Stimulated activated CD4-positive, alpha-beta T cell treated with anti-CD3 and anti-CD28 coated beads, Interleukin-2, amount 100 ng/mL, for 4 hours (primary cell): ENCODE measurements around the gene RILPL1.
"Not testable (repeated sequence)": the region's sequence is repeated elsewhere in the genome, so short reads cannot be mapped to it uniquely, and the experiment has no call there.

ENCODE experiments used
- DNase-seq: peaks from one replicate; pipeline ENCODE4 v3.0.0-alpha.2; 2020; ENCODE audit warnings: low read depth

RILPL1 gene, protein sequence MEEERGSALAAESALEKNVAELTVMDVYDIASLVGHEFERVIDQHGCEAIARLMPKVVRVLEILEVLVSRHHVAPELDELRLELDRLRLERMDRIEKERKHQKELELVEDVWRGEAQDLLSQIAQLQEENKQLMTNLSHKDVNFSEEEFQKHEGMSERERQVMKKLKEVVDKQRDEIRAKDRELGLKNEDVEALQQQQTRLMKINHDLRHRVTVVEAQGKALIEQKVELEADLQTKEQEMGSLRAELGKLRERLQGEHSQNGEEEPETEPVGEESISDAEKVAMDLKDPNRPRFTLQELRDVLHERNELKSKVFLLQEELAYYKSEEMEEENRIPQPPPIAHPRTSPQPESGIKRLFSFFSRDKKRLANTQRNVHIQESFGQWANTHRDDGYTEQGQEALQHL

GRCh38 chr12:123533672-123534643, at the start of gene RILPL1:
Gene RILPL1, minus strand, starts transcription at chr12:123533719. Its CDS starts 237 bp downstream, at chr12:123533482.
- DNase-seq: peak; percentile 28

DNA sequence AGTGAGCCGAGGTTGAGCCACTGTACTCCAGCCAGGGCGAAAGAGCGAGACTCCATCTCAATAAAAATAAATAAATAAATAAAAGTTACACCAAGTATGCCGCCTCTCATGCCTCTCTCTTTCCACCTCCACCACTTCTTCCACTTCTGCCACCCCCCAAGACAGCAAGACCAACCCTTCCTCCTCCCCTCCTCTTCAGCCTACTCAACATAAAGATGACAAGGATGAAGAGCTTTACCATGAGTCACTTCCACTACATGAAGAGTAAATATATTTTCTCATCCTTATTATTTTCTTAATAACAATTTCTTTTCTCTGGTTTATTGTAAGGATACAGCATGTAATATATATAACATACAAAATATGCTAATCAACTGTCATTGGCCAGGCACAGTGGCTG, 47.3 kb upstream of the RILPL1 start:
- no peak for DNase-seq

DNA sequence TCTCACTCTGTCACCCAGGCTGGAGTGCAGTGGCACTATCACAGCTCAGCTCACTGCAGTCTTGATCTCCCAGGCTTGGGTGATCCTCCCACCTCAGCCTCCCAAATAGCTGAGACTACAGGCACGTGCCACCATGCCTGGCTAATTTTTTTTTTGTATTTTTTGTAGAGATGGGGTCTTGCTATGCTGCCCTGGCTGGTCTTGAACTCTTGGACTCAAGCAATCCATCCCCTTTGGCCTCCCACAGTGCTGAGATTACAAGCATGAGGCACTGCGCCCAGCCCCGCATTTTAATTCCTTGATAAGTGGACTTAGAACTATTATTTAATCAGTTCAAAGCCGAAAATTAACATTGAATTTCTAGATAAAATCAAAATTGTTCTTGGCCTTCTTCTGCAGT, 45.3 kb upstream of the RILPL1 start:
- DNase-seq: not testable (repeated sequence)

DNA sequence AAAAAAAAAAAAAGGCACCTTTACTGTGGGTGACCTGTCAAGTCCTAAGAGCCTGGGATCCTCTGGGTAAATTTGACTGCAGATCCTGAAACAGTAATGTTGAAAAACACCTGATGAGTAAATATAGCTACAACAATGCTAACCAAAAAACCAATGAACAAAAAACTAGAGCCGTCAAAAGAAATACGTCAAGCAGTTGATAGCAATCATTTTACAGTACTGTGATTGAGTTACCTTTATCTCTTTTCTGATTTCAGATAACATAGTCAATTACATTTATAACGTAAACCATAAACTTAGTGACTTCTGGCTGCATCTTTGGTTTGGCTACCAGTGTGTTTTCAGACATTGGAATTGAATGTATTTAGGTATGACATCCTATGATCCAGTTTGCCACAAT, 44.7 kb upstream of the RILPL1 start:
- no peak for DNase-seq

GRCh38 chr12:123576611-123577010, 43.1 kb upstream of the RILPL1 start:
- no peak for DNase-seq

DNA sequence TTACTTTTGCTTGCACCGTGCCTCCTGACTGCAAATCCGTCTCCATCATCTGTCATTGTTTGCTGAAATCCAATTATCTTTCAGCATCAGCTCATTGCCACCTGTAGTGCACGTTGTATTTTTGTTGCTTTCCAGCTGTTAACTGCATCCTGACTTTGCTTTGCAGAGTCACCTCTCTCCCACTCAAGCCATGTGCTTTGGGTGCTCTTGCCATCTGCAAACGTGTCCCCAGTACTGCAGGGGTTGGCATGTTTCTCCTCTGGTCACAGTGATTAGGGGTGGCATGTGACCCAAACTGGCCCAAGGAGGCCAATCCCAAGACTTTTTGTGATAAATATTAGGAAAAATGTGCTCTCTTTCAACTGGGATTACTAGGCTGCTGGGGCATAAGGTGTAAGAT, 40.4 kb upstream of the RILPL1 start:
- no peak for DNase-seq

DNA sequence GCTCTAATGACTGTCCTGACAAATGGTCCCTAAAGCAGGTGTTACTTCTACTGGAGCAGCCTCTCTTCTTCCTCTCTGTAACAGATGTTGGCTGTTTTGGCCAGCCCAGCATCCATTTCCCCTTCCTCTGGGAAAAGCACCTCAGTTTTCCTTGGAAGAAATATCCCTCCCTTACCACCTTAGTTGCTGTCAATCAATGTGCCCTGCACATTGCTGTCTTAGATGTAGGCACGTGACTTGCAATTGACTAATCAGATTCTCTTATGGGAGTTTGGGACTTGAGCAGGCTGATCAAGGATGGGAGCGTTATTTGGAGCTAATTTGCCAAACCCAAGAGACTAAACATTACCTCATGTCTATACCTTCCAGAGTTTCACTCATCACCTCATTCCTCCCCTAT, 38.9 kb upstream of the RILPL1 start:
- DNase-seq: no peak

DNA sequence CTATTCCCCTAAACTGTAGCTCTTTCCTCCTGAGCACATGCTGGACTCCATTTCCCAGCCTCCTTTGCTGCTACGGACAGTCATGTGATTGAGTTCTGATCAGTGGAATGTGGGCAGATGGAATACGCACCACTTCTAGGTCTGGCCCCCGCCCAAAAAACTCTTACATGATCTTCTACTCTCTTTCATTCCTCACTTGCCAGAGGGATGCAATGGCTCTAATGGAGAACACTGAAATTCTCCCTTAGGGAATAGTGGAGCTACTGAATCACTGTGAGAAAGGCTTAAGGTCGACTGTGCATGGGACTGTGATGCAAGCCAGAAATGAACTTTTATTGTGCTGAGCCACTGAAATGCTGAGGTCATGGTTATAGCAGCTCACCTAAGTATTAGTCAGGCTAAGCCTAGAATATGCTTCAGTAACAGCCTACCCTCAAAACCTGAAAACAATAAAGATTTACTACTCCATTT, 37.9 kb upstream of the RILPL1 start:
- no peak for DNase-seq

DNA sequence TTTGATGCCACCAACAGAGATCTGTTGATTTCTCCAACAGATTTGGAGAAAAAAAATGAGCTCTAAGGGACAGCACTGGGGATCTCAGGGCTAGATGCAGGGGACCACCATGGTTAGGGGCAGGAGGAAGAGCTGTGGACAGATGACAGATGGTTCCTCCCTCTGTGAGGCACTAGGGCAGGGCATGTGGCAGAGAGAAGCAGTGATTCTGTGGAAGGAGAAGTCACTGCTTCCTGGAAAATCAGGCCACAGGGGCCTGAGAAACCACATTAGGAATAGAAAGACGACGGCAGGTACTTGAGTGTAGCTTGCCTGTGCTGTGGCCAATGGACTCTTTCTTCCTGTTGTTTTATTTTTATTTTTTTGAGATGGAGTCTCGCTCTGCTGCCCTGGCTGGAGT, 25.9 kb upstream of the RILPL1 start:
- DNase-seq: no peak

GRCh38 chr12:123558487-123558886, 25.0 kb upstream of the RILPL1 start:
- not testable (repeated sequence) for DNase-seq

DNA sequence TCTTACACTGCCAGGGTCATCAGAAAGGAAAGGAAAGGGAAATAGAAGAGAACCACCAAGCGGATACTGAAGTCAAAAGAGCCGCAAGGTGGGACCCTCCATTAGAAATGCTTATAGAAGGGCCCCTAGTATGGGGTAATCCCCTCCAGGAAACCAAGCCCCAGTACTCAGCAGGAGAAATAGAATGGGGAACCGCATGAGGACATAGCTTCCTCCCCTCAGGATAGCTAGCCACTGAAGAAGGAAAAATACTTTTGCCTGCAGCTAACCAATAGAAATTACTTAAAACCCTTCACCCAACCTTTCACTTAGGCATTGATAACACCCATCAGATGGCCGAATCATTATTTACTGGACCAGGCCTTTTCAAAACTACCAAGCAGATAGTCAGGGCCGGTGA, 21.3 kb upstream of the RILPL1 start:
- DNase-seq: not testable (repeated sequence)

DNA sequence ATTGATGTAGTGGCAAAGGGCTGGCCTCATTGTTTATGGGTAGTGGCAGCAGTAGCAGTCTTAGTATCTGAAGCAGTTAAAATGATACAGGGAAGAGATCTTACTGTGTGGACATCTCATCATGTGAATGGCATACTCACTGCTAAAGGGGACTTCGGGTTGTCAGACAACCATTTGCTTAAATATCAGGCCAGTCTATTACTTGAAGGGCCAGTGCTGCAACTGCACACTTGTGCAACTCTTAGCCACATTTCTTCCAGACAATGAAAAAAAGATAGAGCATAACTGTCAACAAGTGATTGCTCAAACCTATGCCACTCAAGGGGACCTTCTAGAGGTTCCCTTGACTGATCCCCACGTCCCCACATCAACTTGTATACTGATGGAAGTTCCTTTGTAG, 20.6 kb upstream of the RILPL1 start:
- not testable (repeated sequence) for DNase-seq

DNA sequence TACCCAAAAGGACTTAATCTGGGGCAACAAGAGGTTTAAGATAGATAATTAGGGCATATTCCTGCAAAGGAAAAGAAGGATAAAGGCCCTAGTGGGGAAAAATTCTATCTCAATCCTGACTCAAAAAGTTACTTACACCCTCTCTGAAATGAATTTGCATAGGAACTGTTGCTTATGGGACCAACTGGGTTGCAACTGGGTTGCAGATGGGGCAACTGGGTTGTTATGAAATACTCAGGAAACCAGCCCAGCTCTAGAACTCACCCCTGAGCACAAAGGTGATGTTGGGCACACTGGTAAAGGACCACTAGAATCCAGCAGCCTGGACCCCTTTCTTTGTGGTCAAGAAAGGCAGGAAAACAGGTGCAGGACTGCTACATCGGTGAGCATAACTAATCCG, 17.2 kb upstream of the RILPL1 start:
- DNase-seq: no peak

DNA sequence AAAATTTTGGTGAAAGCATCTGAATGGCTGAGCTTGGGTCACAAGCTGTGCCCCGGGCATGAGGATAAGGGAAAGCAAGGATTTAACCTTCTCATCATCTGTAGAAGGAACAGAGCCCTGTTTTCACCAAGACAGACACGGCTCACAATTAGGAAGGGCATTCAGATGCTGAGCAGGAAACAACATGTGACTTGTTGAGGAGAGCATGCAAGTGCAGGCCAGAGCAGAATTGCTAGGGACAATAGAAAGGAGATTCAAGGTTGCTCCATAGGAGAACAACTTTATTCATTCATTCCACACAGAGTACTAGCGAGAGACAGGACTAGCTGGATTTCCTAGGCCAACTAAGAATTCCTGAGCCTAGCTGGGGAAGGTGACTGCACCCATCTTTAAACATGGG, 14.6 kb upstream of the RILPL1 start:
- no peak for DNase-seq

GRCh38 chr12:123546281-123546680, 12.8 kb upstream of the RILPL1 start:
- no peak for DNase-seq

DNA sequence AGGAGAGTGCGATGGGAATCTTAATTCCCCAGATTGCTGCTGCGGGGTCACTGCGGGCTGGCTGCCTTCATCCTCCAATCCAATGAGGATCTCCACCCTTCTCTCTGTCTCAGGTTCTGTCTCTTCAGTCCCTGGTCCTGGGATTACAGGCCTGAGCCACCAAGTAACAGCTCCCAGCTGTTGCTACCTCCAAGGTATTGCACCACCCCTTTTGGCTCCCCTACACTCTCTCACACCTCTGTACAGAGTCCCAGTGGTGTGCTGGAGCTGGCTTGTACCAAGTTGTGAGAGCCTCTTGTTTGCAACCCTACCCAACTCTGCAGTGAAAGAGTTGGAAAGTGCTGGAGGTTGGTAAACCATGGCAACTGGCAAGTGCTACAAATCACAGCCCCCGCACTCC, 10.0 kb upstream of the RILPL1 start:
- no peak for DNase-seq

GRCh38 chr12:123540899-123541662, 7.6 kb upstream of the RILPL1 start:
- DNase-seq: no peak

GRCh38 chr12:123535952-123536351, 2.4 kb upstream of the RILPL1 start:
- DNase-seq: not testable (repeated sequence)

GRCh38 chr12:123532808-123533649, 490 bp downstream of the RILPL1 start:
- no peak for DNase-seq

DNA sequence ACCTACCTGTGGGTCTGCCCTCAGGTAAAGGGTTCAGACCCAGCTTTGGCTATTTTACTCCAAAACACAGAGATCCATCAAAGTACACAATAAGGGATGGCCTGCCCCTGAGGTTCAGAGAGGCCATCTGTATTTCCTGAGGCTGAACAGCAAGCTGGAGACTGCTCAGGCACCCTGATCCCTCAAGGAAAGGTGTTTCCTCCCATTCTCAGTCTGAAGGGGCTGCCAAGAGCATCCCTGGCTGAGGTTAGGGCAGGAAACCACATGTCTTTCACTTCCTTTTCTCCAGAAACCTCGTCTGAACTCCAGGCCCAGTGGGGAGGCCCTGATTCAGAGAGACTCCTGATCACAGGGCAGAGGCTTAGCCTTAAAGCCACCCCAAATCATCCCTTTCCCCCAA, 1.5 kb downstream of the RILPL1 start:
- no peak for DNase-seq

- no peak for DNase-seq
Observed at GRCh38 chr12:123531091-123531490, 2.4 kb downstream of the RILPL1 start.
